K562 (cell line): ENCODE measurements around the gene PI4KA. TPM values are rescaled to one million over a fixed set of nuclear protein-coding genes. Genes with fewer than 3 reads are reported as not detected.

Experiments
- ATAC-seq: fragments of 200-7000 bp; cut with Tn5 transposase; 3 replicates; pipeline ENCODE4 v1.9.1; 2020; ENCODE audit warnings: moderate library complexity
- BruUV-seq: library from RNA; stranded (reverse); fragments of 400-500 nt; replicated peaks from 2 replicates; lab custom pipeline; 2021; lab: Mats Ljungman, UMichigan
- CTCF ChIA-PET: fragments of 300-600 bp; formaldehyde crosslinking; extraction: SDS; loops from one replicate; lab custom pipeline; 2021; ENCODE audit warnings: low intra/inter-chr PET ratio; lab: Yijun Ruan, JAX
- POLR2A ChIA-PET: fragments of 300-600, 350-650 bp; sonication (Branson Sonifier 250); formaldehyde crosslinking; extraction: SDS; loops from one replicate; lab custom pipeline; 2021; ENCODE audit warnings: antibody characterized with exemption, inconsistent platforms; lab: Yijun Ruan, JAX
- DNase-seq, 4 experiments: peaks; one replicate each; pipeline versions ENCODE4 v3.0.0 to v3.0.0-alpha.2; 2011 to 2018; ENCODE audit warnings: low spot score in 3 of 4, mixed read lengths in 3 of 4; ENCODE audit errors: extremely low read depth in 1 of 4
- FAIRE-seq: peaks from 2 replicates; lab custom pipeline; 2011; peaks lifted over from hg19 to GRCh38; lab: Jason Lieb, UNC
- H2AFZ ChIP-seq: 2 replicates; pipeline ENCODE4 v1.6.0; 2011; ENCODE audit warnings: low read depth, low read length, control low read depth, inconsistent platforms
- H3K27ac ChIP-seq: fragments of 200-600 bp; 3 replicates; pipeline ENCODE4 v1.8.0; 2011; ENCODE audit warnings: low read depth, mild to moderate bottlenecking, control low read depth, inconsistent platforms, low read length, moderate library complexity, mixed read lengths; ENCODE audit errors: extremely low read depth
- H3K27me3 ChIP-seq, 2 experiments: fragments of 300-600 bp in 1 of 2; 2 replicates in 1 of 2; 3 replicates in 1 of 2; pipeline versions ENCODE4 v1.6.0 to v1.8.0; 2011; ENCODE audit warnings: inconsistent platforms in 2 of 2, low read length in 2 of 2, mild to moderate bottlenecking in 1 of 2, mixed read lengths in 1 of 2, moderate library complexity in 1 of 2; ENCODE audit not compliant: control insufficient read depth in 2 of 2, insufficient read depth in 2 of 2
- H3K36me3 ChIP-seq: fragments of 300-600 bp; 3 replicates; pipeline ENCODE4 v1.8.0; 2011; ENCODE audit warnings: mild to moderate bottlenecking, low read length, inconsistent platforms; ENCODE audit not compliant: control insufficient read depth, insufficient read depth
- H3K4me1 ChIP-seq, 2 experiments: fragments of 200-600 bp in 1 of 2; replicated peaks in 1 of 2; 2 replicates in 1 of 2; 3 replicates in 1 of 2; pipeline versions ENCODE4 v1.5.1 to v1.8.0; 2011; ENCODE audit warnings: inconsistent platforms in 2 of 2, low read length in 2 of 2, mild to moderate bottlenecking in 1 of 2, mixed read lengths in 1 of 2, moderate library complexity in 1 of 2; ENCODE audit not compliant: control insufficient read depth in 2 of 2, insufficient read depth in 2 of 2
- H3K4me2 ChIP-seq: 2 replicates; pipeline ENCODE4 v1.6.1; 2011; ENCODE audit warnings: low read length, control low read depth, inconsistent platforms, mixed read lengths; ENCODE audit not compliant: insufficient read depth
- H3K4me3 ChIP-seq: fragments of 200-600 bp; sonication (generic), shearing (Covaris generic); 2 replicates; pipeline ENCODE4 v1.5.1; 2016; ENCODE audit warnings: control low read depth, inconsistent platforms
- H3K79me2 ChIP-seq: fragments of 200-600 bp; 3 replicates; pipeline ENCODE4 v1.8.0; 2011; ENCODE audit warnings: low read length, inconsistent platforms; ENCODE audit not compliant: control insufficient read depth, insufficient read depth
- H3K9ac ChIP-seq, 2 experiments: 2 replicates each; pipeline versions ENCODE4 v1.6.0 to v1.6.1; 2011; ENCODE audit warnings: low read depth in 2 of 2, low read length in 2 of 2, control low read depth in 1 of 2, inconsistent platforms in 1 of 2, mild to moderate bottlenecking in 1 of 2, mixed read lengths in 1 of 2; ENCODE audit not compliant: insufficient read depth in 1 of 2
- H3K9me1 ChIP-seq: one replicate; pipeline ENCODE4 v1.6.0; 2011; ENCODE audit warnings: inconsistent platforms, mild to moderate bottlenecking, low read length, moderate library complexity; ENCODE audit not compliant: control insufficient read depth, insufficient read depth
- H3K9me3 ChIP-seq: replicated peaks from 2 replicates; pipeline ENCODE4 v1.5.1; 2011; ENCODE audit warnings: low read depth, low read length, inconsistent platforms; ENCODE audit not compliant: control insufficient read depth, insufficient read depth
- H4K20me1 ChIP-seq: replicated peaks from 2 replicates; pipeline ENCODE4 v1.6.1; 2011; ENCODE audit warnings: low read length, inconsistent platforms, mixed read lengths; ENCODE audit not compliant: control insufficient read depth, insufficient read depth
- ARID1B ChIP-seq: fragments of 450-650 bp; IDR thresholded peaks from 2 replicates; pipeline ENCODE4 v1.6.1; 2016; ENCODE audit warnings: antibody characterized with exemption, mild to moderate bottlenecking, inconsistent platforms
- BHLHE40 ChIP-seq: IDR thresholded peaks from 2 replicates; pipeline ENCODE4 v1.6.1; 2011; ENCODE audit warnings: low read length, improper control_type of control experiment
- CTCF ChIP-seq, 3 experiments: IDR thresholded peaks in 2 of 3; conservative IDR thresholded peaks in 1 of 3; 2 replicates each; pipeline ENCODE4 v1.5.1; 2011 to 2012; ENCODE audit warnings: low read length in 3 of 3, mild to moderate bottlenecking in 3 of 3, control low read depth in 2 of 3, improper control_type of control experiment in 1 of 3, inconsistent platforms in 1 of 3, low read depth in 1 of 3, mixed read lengths in 1 of 3, moderate library complexity in 1 of 3; ENCODE audit not compliant: insufficient read depth in 2 of 3
- CXXC5 ChIP-seq: fragments of 250-450 bp; sonication (Bioruptor Pico); IDR thresholded peaks from 2 replicates; pipeline ENCODE4 v1.8.0; 2022; ENCODE audit warnings: inconsistent platforms, mild to moderate bottlenecking, moderate library complexity
- DMBX1 ChIP-seq: fragments of 250-450 bp; sonication (Bioruptor Pico); IDR thresholded peaks from 2 replicates; pipeline ENCODE4 v1.8.0; 2022; ENCODE audit warnings: inconsistent platforms, mild to moderate bottlenecking, moderate library complexity, borderline replicate concordance
- E2F1 ChIP-seq: sonication (generic); formaldehyde crosslinking; IDR thresholded peaks from 2 replicates; pipeline ENCODE4 v1.8.1; 2023; ENCODE audit warnings: mild to moderate bottlenecking, missing genetic modification reagents, moderate library complexity
- EHMT2 ChIP-seq: fragments of 450-650 bp; IDR thresholded peaks from 2 replicates; pipeline ENCODE4 v1.6.1; 2018; ENCODE audit warnings: antibody characterized with exemption
- HMGN3 ChIP-seq: IDR thresholded peaks from 2 replicates; pipeline ENCODE4 v1.6.1; 2011; ENCODE audit warnings: borderline replicate concordance, low read depth, mild to moderate bottlenecking, mixed read lengths, low read length; ENCODE audit not compliant: insufficient read length; ENCODE audit errors: extremely low read depth
- HOMEZ ChIP-seq: fragments of 250-450 bp; sonication (Bioruptor Pico); IDR thresholded peaks from 2 replicates; pipeline ENCODE4 v1.4.0; 2020; ENCODE audit warnings: mild to moderate bottlenecking, moderate library complexity
- IRF9 ChIP-seq: fragments of 450-650 bp; IDR thresholded peaks from 2 replicates; pipeline ENCODE4 v1.6.1; 2016; ENCODE audit warnings: missing biosample characterization, missing genetic modification characterization
- RHOXF2B ChIP-seq: fragments of 250-450 bp; sonication (Bioruptor Pico); conservative IDR thresholded peaks from 2 replicates; pipeline ENCODE4 v1.5.1; 2021
- THAP12 ChIP-seq: fragments of 250-450 bp; sonication (Bioruptor Pico); IDR thresholded peaks from 2 replicates; pipeline ENCODE4 v1.9.0; 2021; ENCODE audit warnings: mild to moderate bottlenecking, inconsistent platforms
- ZBED1 ChIP-seq: IDR thresholded peaks from 2 replicates; pipeline ENCODE4 v1.6.1; 2014
- ZC3H4 ChIP-seq: sonication (generic); formaldehyde crosslinking; IDR thresholded peaks from 2 replicates; pipeline ENCODE4 v1.9.0; 2021; ENCODE audit warnings: missing genetic modification reagents, borderline replicate concordance
- ZFPM2 ChIP-seq: fragments of 250-450 bp; sonication (Bioruptor Pico); IDR thresholded peaks from 2 replicates; pipeline ENCODE4 v1.5.1; 2022; ENCODE audit warnings: mild to moderate bottlenecking
- WGBS: fragments of 100-300 bp; shearing (Covaris generic); methylation state at CpG from one replicate; pipeline ENCODE4 v1.1.6; 2016; ENCODE audit warnings: low coverage, mixed read lengths; ENCODE audit not compliant: insufficient coverage; ENCODE audit errors: missing lambda C conversion rate; 5-methylcytosine and 5-hydroxymethylcytosine counted together
- in situ Hi-C: fragments of 300-500 bp; cut with MboI; formaldehyde crosslinking; loops from 4 replicates; pipeline ENCODE4 v1.15.0; 2018; ENCODE audit warnings: inconsistent platforms, mixed read lengths
- intact Hi-C: fragments of 100-400 bp; cut with micrococcal nuclease; formaldehyde crosslinking; loops from 2 replicates; pipeline ENCODE4 v1.14.2; 2022
- polyA plus RNA-seq, 8 experiments: library from polyadenylated mRNA; depleted of rRNA in 4 of 8; stranded (reverse) in 5 of 8; unstranded in 3 of 8; fragments of >200 nt; fragmentation: Nextera tagmentation in 2 of 8; fragmentation: Illumina TruSeq in 1 of 8; extraction: Ambion mirVana in 2 of 8; extraction: Trizol in 1 of 8; gene quantifications; 2 replicates each; pipeline versions ENCODE4 v1.2.1 to v1.2.3, GENCODE V29; 2011 to 2014; ENCODE audit warnings: inconsistent platforms in 1 of 8, missing spikeins in 1 of 8
- total RNA-seq, 7 experiments: library from RNA; depleted of rRNA in 6 of 7; stranded (reverse); fragments of >200 nt in 6 of 7; fragmentation: Illumina TruSeq in 2 of 7; extraction: Trizol in 2 of 7; gene quantifications; 2 replicates each; pipeline versions ENCODE4 v1.2.1 to v1.2.3, GENCODE V29; 2011 to 2021; ENCODE audit warnings: low replicate concordance in 1 of 7

PI4KA gene
- total and polyA plus RNA-seq, 9 of the 15 experiments (the other 6 are each of a cell fraction or from before 2014, with no cell fraction given): 7.3 to 187 (median 84.7) TPM

GRCh38 chr22:20729194-20729593 lies 129.4 kb downstream of the PI4KA start:
- H3K36me3 ChIP-seq: peaks cover 63% of the 10 kb centered on the region
- DNase-seq: no peak
- peak overlapping the region in 1 of 2 experiments; percentile 27; a peak in 2 of 4 replicates for H3K9ac ChIP-seq
- H3K79me2 ChIP-seq: no peaks in the 10 kb centered on the region
- H3K27me3 ChIP-seq: no peaks in the 10 kb centered on the region
- no peak overlapping the region for H2AFZ ChIP-seq
- intact Hi-C loops: no loop called here
- no peak for FAIRE-seq
- no peaks in the 10 kb centered on the region; the same call in 1 of the 2 replicates for H4K20me1 ChIP-seq
- H3K4me2 ChIP-seq: no peak overlapping the region
- H3K4me3 ChIP-seq: no peak overlapping the region
- no peak for ATAC-seq
- H3K4me1 ChIP-seq: peaks cover 0 to 9% of the 10 kb centered on the region in 2 experiments; a peak in 2 of 5 replicates
- no peaks in the 10 kb centered on the region for H3K9me3 ChIP-seq
- CTCF ChIA-PET: no interaction called here
- 87% methylated on average over 13 of the region's 13 CpGs for WGBS
- POLR2A ChIA-PET: interaction anchor here (0.7 to 1.3 kb wide), 4 partner anchors 17 to 917 kb away, joined by 3 read pairs; partner anchors contain the start of gene DGCR6L
- no TSS peak for BruUV-seq
- peaks cover 6% of the 10 kb centered on the region for H3K9me1 ChIP-seq
- H3K27ac ChIP-seq: no peak overlapping the region
- in situ Hi-C loops: no loop called here
- TF ChIP-seq ZC3H4 (CRISPR knock-in tag) (no peak), IRF9 (tag) (no peak), THAP12 (CRISPR knock-in tag) (peak; percentile 72; the same call in 1 of the 2 replicates), CXXC5 (CRISPR knock-in tag) (no peak), HMGN3 (peak; percentile 70), RHOXF2B (CRISPR knock-in tag) (no peak), ZBED1 (0 out of 2 replicates have a peak, but pooled peaks have one; percentile 6), EHMT2 (no peak), ZFPM2 (CRISPR knock-in tag) (no peak), HOMEZ (CRISPR knock-in tag) (no peak), E2F1 (0 out of 2 replicates have a peak, but pooled peaks have one; percentile 9), BHLHE40 (0 out of 2 replicates have a peak, but pooled peaks have one; percentile 4), CTCF (IDR thresholded peaks at IDR 0.05 in 2 of 3, conservative IDR thresholded peaks at IDR 0.05 in 1 of 3; ENCODE audit: insufficient read depth in 2 of 3, low read depth in 1 of 3, low read length in 3 of 3) (peak in 2 of 3 experiments; percentile 6 to 40; a peak in 2 of 6 replicates), DMBX1 (CRISPR knock-in tag) (no peak), ARID1B (no peak)
